Mucosa of stomach (tissue), 1 donor: ENCODE data around the gene AGBL2.

ENCODE experiments used
- H3K27me3 ChIP-seq: one replicate; pipeline ENCODE4 v1.7.0; 2013; ENCODE audit warnings: mild to moderate bottlenecking, low read length; ENCODE audit not compliant: control insufficient read depth, insufficient read depth
- H3K36me3 ChIP-seq: one replicate; pipeline ENCODE4 v1.7.0; 2013; ENCODE audit warnings: low read length; ENCODE audit not compliant: control insufficient read depth, insufficient read depth
- H3K4me1 ChIP-seq: one replicate; pipeline ENCODE4 v1.7.0; 2013; ENCODE audit warnings: mild to moderate bottlenecking, low read length; ENCODE audit not compliant: control insufficient read depth, insufficient read depth
- H3K4me3 ChIP-seq: one replicate; pipeline ENCODE4 v1.7.0; 2013; ENCODE audit warnings: low read length
- H3K9ac ChIP-seq: one replicate; pipeline ENCODE4 v1.7.0; 2013; ENCODE audit warnings: mild to moderate bottlenecking, low read length, moderate library complexity
- H3K9me3 ChIP-seq: one replicate; pipeline ENCODE4 v1.7.0; 2013; ENCODE audit warnings: mild to moderate bottlenecking, low read length, moderate library complexity; ENCODE audit not compliant: control insufficient read depth
- donor health status: Pancreatic carcinoma.

AGBL2 gene

DNA sequence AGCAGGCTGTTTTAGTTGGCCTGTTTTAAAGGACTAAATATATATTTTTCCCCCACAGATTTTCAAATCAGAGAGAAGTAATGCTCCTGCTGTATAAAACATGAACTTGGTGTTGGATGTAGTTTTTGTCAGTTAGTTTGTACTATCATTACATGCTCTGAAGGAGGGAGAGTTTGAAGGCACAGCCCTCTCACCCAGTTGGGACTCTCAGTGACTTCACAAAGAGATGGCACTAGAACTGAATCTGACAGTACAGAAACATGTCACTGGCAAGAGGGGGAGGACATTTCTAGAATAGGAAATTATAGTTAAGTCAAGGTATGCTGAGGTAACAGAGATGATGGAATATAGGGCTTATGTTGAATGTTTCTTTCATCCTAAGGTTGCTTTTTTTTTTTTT lies 99.9 kb downstream of the AGBL2 start:
- Histone ChIP-seq H3K4me1 (no peaks in the 10 kb centered on the region), H3K27me3 (no peaks in the 10 kb centered on the region), H3K4me3 (no peak overlapping the region), H3K9ac (no peak overlapping the region), H3K36me3 (no peaks in the 10 kb centered on the region), H3K9me3 (no peaks in the 10 kb centered on the region)

DNA sequence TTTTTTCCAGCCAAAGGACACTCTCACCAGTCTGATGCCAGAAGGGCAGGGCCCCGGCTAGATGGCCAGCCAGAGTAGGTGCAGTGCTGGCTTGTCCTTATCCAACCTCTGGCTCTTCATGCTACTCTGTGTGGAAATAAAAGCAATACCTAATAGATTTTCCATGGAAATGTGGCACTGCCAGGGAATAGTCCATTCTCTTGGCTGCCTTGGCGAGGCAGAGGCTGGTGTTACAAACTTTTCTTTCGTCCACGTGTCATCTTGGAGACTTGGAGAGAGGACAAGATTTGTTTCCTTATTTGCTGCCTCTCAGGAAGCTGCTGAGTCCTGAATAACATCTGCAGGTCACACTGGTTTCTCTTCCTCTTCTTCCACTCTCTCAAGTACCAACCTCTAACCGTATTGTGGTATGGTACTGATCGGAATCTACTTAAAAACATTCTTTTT lies 103.8 kb downstream of the AGBL2 start:
- Histone ChIP-seq H3K9me3 (no peaks in the 10 kb centered on the region), H3K27me3 (no peaks in the 10 kb centered on the region)

DNA sequence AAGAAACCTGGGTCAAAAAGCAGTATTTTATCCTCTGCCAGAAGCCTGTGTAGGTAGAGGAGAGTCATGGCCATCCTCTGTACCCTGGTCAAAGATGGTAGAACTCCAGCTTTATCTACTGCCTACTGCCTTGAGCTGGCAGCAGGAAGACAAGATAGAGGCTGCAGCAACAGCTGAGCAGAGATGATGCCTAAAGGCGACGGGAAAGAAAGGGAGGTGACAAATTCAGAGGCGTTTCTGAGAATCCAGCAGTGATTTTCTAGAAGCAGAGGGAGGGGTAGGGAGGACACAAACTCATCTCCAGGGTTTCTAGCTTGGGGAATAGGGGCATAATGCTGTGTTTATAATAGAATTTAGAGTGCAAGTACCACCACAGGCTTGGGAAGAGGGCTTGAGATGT lies 105.5 kb downstream of the AGBL2 start:
- no peaks in the 10 kb centered on the region for H3K9me3 ChIP-seq
- H3K27me3 ChIP-seq: no peaks in the 10 kb centered on the region
- H3K36me3 ChIP-seq: no peaks in the 10 kb centered on the region
- no peak overlapping the region for H3K4me3 ChIP-seq
- no peak overlapping the region for H3K9ac ChIP-seq
- no peaks in the 10 kb centered on the region for H3K4me1 ChIP-seq

More for the DNA sequence above, 103.8 kb downstream of the AGBL2 start:
- no peaks in the 10 kb centered on the region for H3K36me3 ChIP-seq
- H3K9ac ChIP-seq: no peak overlapping the region
- no peaks in the 10 kb centered on the region for H3K4me1 ChIP-seq
- H3K4me3 ChIP-seq: no peak overlapping the region
